Ureter (tissue), 1 donor: Measurements from ENCODE around the gene CCDC28A. TPM values are rescaled to one million over a fixed set of nuclear protein-coding genes. Genes with fewer than 3 reads are reported as not detected.

Experiments used
- DNase-seq: peaks from one replicate; pipeline ENCODE4 v3.0.0-alpha.2; 2020; ENCODE audit warnings: low spot score
- total RNA-seq: library from RNA; stranded (reverse); gene quantifications from one replicate; pipeline ENCODE4 v1.2.4, GENCODE V29; 2023
- donor health status: DM: yes; HTN: yes; CAD: no.

Gene CCDC28A
- total RNA-seq, 1 donor from 2014 or later = 15.7 TPM

DNA sequence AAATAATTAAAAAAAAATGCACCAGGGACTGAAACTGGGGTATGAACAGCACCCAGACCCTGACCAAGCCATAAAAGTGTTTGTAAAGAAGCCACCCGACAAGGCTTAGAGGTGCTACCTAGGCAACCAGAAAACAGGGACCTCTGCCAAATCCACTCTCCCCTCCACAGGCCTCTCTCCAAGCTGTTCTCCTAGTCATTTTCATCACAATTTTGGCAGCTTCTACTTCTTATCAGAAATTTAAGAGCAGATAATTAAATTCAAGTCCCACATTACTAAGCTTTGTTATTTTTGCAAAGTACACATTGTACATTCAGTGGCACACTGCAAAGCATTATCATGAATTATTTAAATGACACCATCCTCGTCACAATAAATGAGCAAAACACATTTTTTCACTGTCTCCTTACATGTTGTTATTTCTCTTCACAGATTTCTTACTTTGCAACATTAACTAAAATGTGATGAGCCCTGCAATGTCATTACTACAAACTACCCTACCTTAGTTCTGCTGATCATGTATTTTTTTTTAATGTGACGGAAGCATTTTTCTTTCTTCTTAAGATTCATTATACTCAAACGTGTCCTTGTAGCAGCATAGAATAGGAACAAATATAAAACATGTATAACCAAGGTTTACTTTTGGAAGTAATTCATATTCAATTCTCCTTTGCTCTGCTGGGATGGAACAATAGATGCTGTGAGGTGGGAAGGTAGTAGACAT lies 60.4 kb downstream of the CCDC28A start:
- no peak for DNase-seq

GRCh38 chr6:138837246-138837645 lies 63.7 kb downstream of the CCDC28A start:
- no peak for DNase-seq

Other genes with a start within 250 kb of the CCDC28A start
- 0.18 TPM for gene ECT2L, start 22.3 kb downstream of the CCDC28A start, total RNA-seq
- 89.5 TPM for gene REPS1, start 214.5 kb downstream of the CCDC28A start, total RNA-seq